ENCODE measurements around the gene LY9. TPM values are rescaled to one million over a fixed set of nuclear protein-coding genes. Genes with fewer than 3 reads are reported as not detected.

Gene LY9
- polyA plus RNA-seq, 1 experiment: not detected

DNA sequence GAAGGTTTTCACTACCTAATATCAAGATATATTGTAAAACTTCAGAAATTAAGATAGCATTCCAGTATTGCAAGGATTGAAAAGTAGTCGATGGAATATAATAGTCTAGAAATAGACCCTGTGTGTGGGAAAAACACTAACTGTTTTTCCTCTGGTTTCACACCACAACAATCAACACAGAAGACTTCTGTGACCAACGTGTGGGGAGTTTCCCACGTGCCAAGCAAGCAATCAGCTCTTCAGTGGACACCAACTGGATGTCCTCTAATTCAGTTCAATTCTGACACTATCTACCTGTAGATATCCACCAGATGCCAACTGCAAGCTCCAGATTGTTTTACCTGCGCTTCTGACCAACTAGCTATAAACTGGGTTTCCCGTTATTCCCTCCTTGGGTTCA is 54.6 kb downstream of the LY9 start:
- ChIA-PET CTCF (no interaction called here), POLR2A (no interaction called here)
- Histone ChIP-seq H3K4me3 (ENCODE audit: low read depth, low read length) (no peak overlapping the region), H3K27me3 (ENCODE audit: control insufficient read depth, insufficient read depth, low read length) (no peaks in the 10 kb centered on the region), H3K36me3 (ENCODE audit: control insufficient read depth, insufficient read depth, low read length) (no peaks in the 10 kb centered on the region)
- DNase-seq (ENCODE audit: low read depth): no peak
- TF ChIP-seq, protein P1, sequence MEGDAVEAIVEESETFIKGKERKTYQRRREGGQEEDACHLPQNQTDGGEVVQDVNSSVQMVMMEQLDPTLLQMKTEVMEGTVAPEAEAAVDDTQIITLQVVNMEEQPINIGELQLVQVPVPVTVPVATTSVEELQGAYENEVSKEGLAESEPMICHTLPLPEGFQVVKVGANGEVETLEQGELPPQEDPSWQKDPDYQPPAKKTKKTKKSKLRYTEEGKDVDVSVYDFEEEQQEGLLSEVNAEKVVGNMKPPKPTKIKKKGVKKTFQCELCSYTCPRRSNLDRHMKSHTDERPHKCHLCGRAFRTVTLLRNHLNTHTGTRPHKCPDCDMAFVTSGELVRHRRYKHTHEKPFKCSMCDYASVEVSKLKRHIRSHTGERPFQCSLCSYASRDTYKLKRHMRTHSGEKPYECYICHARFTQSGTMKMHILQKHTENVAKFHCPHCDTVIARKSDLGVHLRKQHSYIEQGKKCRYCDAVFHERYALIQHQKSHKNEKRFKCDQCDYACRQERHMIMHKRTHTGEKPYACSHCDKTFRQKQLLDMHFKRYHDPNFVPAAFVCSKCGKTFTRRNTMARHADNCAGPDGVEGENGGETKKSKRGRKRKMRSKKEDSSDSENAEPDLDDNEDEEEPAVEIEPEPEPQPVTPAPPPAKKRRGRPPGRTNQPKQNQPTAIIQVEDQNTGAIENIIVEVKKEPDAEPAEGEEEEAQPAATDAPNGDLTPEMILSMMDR (IDR thresholded peaks at IDR 0.05; ENCODE audit: insufficient read depth, low read depth, low read length): no peak

DNA sequence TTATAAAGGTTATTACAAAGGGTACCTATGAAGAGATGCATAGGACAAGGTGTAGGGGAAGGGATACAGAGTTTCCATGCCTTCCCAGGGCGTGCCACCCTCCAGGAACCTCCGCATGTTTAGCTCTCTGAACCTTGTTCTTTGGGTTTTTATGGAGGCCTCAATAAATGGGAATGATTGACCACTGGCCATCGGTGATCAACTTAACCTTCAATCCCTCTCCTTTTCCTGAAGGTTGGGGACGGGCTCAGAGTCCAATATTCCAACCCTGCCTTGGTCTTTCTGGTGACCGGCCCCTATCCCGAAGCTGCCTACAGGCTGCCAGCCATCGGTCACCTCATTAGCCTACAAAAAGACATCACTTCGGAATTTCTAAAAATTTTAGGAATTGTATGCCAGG is 55.0 kb downstream of the LY9 start:
- Histone ChIP-seq H3K36me3 (ENCODE audit: control insufficient read depth, insufficient read depth, low read length) (no peaks in the 10 kb centered on the region), H3K27me3 (ENCODE audit: control insufficient read depth, insufficient read depth, low read length) (no peaks in the 10 kb centered on the region), H3K4me3 (ENCODE audit: low read depth, low read length) (no peak overlapping the region)
- DNase-seq (ENCODE audit: low read depth): no peak
- CTCF ChIA-PET: no interaction called here
- TF ChIP-seq, protein P1 (IDR thresholded peaks at IDR 0.05; ENCODE audit: insufficient read depth, low read depth, low read length): no peak
- POLR2A ChIA-PET: no interaction called here

DNA sequence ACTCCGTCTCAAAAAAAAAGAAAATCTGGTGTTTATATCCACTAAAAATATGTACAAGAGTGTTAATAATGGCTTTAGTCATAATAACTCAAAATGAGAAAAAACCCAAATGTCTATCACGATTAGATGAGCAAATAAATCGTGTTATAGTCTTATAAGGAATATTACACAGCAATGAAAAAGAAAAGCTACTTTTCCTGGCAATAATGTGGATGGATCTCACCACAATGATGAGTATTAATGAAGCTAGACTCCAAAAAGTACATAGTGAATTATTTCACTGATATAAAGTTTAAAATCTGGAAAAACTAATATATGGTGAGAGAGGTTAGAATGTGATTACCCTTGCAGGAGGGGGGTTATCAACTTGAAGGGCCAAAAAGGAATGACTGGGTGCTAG is 57.0 kb downstream of the LY9 start:
- TF ChIP-seq, protein P1 (IDR thresholded peaks at IDR 0.05; ENCODE audit: insufficient read depth, low read depth, low read length): no peak
- CTCF ChIA-PET: no interaction called here
- POLR2A ChIA-PET: no interaction called here
- no peaks in the 10 kb centered on the region for H3K36me3 ChIP-seq (ENCODE audit: control insufficient read depth, insufficient read depth, low read length)
- H3K27me3 ChIP-seq (ENCODE audit: control insufficient read depth, insufficient read depth, low read length): no peaks in the 10 kb centered on the region
- no peak for DNase-seq (ENCODE audit: low read depth)
- H3K4me3 ChIP-seq (ENCODE audit: low read depth, low read length): no peak overlapping the region

DNA sequence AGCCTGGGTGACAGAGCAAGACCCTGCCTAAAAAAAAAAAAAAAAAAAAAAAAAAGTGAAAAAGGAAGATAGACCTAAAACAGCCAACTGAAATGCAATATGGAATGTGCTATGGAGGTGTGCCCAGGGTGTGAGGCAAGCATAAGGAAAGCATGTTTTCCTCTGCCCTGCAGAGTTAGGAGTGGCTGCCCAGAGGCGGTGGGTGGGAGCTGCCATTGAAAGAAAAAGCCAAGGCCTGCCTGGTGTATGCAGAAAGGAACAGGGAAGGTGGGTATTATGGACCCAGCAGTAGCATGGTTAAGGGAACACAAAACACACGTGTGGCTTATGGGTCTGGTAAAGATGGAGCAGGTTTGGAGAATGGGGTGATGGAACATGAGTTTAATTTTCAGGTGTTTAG is 57.8 kb downstream of the LY9 start:
- Histone ChIP-seq H3K36me3 (ENCODE audit: control insufficient read depth, insufficient read depth, low read length) (no peaks in the 10 kb centered on the region), H3K27me3 (ENCODE audit: control insufficient read depth, insufficient read depth, low read length) (no peaks in the 10 kb centered on the region), H3K4me3 (ENCODE audit: low read depth, low read length) (no peak overlapping the region)
- ChIA-PET POLR2A (no interaction called here), CTCF (no interaction called here)
- TF ChIP-seq, protein P1 (IDR thresholded peaks at IDR 0.05; ENCODE audit: insufficient read depth, low read depth, low read length): no peak
- no peak for DNase-seq (ENCODE audit: low read depth)

DNA sequence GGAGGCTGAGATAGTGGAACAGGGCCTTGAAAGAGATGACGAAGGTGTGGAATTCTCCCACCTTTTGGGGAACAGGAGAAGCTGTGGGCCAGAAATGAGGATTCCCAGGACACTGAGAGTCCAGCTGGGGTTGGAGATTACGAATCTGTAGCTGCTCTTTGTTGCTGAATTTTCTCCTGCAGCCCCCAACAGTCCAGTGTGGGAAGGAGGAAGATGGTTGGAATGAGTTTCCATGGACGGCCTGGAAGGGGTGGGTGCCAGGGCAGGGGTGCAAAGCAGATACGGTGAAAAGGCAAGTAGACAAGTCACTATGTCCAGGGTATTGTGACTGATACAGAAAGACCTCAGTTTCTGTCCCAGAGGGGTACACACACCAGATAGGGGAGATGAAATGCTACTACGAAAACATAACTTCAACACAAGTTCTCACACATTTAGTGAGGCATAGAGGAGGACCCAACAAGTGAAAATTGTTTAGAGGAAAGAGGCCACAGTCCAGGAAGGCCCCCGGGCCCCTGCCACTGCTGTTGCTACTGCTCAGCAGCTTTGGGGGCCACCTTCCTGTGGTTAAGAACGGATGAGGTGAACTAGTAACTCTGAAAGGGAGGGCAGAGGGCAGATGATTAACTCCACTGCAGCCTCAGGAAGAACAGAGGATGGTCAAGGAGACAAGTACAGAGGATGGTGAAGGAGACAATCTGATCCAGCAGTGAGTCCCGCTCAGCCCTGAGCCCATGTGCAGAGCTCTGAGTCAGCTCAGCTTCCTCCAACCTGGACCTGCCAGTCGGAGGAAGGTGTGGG is 59.4 kb downstream of the LY9 start:
- TF ChIP-seq, protein P1 (IDR thresholded peaks at IDR 0.05; ENCODE audit: insufficient read depth, low read depth, low read length): no peak
- ChIA-PET POLR2A (no interaction called here), CTCF (interaction anchor here (0.8 kb wide), 1 partner anchor 11 kb away, joined by 4 read pairs; no protein-coding TSS in a partner anchor)
- H3K4me3 ChIP-seq (ENCODE audit: low read depth, low read length): no peak overlapping the region
- H3K36me3 ChIP-seq (ENCODE audit: control insufficient read depth, insufficient read depth, low read length): no peaks in the 10 kb centered on the region
- no peaks in the 10 kb centered on the region for H3K27me3 ChIP-seq (ENCODE audit: control insufficient read depth, insufficient read depth, low read length)
- no peak for DNase-seq (ENCODE audit: low read depth)

Data from BJ (cell line).